C4-2B (cell line): ENCODE measurements around the gene TCF21.
"Not testable (repeated sequence)": the region's sequence is repeated elsewhere in the genome, so short reads cannot be mapped to it uniquely, and the experiment has no call there.

Source experiments
- H3K27ac ChIP-seq: fragments of 450-650 bp; 2 replicates; pipeline ENCODE4 v1.5.1; 2017
- CTCF ChIP-seq: fragments of 450-650 bp; conservative IDR thresholded peaks from 2 replicates; pipeline ENCODE4 v1.5.1; 2017; ENCODE audit warnings: mild to moderate bottlenecking
- ZFX ChIP-seq: fragments of 450-650 bp; IDR thresholded peaks from 2 replicates; pipeline ENCODE4 v1.6.1; 2017

The TCF21 gene

GRCh38 chr6:133906050-133906449 is 17.1 kb downstream of the TCF21 start:
- TF ChIP-seq CTCF (no peak), ZFX (no peak)
- no peak overlapping the region for H3K27ac ChIP-seq

GRCh38 chr6:133916650-133917151 is 27.8 kb downstream of the TCF21 start:
- TF ChIP-seq CTCF (peak; percentile 93), ZFX (no peak)
- no peak overlapping the region for H3K27ac ChIP-seq

GRCh38 chr6:133917781-133918180 is 28.9 kb downstream of the TCF21 start:
- H3K27ac ChIP-seq = no peak overlapping the region
- TF ChIP-seq ZFX (no peak), CTCF (no peak)

GRCh38 chr6:133918208-133918930 is 29.5 kb downstream of the TCF21 start:
- no peak overlapping the region for H3K27ac ChIP-seq
- no peak for TF ChIP-seq ZFX
- TF ChIP-seq CTCF = no peak

- no peak for TF ChIP-seq ZFX
- TF ChIP-seq CTCF = no peak
- no peak overlapping the region for H3K27ac ChIP-seq
Measured at GRCh38 chr6:133919362-133919761, 30.4 kb downstream of the TCF21 start.

GRCh38 chr6:133921249-133921859 is 32.4 kb downstream of the TCF21 start:
- TF ChIP-seq CTCF (peak; percentile 86), ZFX (no peak)
- no peak overlapping the region for H3K27ac ChIP-seq

GRCh38 chr6:133923938-133924593 is 35.2 kb downstream of the TCF21 start:
- TF ChIP-seq CTCF (peak; percentile 82), ZFX (no peak)
- no peak overlapping the region for H3K27ac ChIP-seq

GRCh38 chr6:133931221-133931620 is 42.3 kb downstream of the TCF21 start:
- not testable (repeated sequence) for H3K27ac ChIP-seq

- not testable (repeated sequence) for H3K27ac ChIP-seq
Measured at GRCh38 chr6:133936352-133936751, 47.4 kb downstream of the TCF21 start.
